Forelimb muscle (tissue), 1 donor: ENCODE results near the gene UNC50. TPM values are rescaled to one million over a fixed set of nuclear protein-coding genes. Genes with fewer than 3 reads are reported as not detected.

Source experiments
- DNase-seq: peaks from one replicate; pipeline ENCODE4 v3.0.0-alpha.2; 2013; ENCODE audit warnings: low read depth
- polyA plus RNA-seq: library from polyadenylated mRNA; unstranded; fragments of 120-200 nt; gene quantifications from one replicate; pipeline ENCODE4 v1.2.1, GENCODE V29; 2013; ENCODE audit not compliant: insufficient read length

The UNC50 gene
- polyA plus RNA-seq, 1 donor, result 27.1 TPM

DNA sequence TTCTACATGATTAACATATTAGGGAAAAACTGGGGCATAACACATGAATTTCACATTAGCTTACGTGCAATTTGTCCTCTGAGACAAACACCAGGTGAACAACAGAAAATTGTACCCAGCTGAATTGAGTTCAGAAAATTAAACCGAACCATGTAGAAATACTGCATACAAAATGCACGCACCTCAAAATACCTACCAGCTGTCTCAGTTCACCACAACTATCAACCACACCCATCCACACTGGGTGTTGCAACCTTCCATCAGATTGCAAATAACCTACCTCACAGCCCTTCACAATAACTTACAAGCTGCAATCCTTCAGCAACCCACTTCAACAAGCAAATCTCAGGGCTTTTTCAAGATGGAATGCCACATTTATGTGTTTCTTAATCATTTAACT, 55.9 kb downstream of the UNC50 start:
- DNase-seq, result no peak

DNA sequence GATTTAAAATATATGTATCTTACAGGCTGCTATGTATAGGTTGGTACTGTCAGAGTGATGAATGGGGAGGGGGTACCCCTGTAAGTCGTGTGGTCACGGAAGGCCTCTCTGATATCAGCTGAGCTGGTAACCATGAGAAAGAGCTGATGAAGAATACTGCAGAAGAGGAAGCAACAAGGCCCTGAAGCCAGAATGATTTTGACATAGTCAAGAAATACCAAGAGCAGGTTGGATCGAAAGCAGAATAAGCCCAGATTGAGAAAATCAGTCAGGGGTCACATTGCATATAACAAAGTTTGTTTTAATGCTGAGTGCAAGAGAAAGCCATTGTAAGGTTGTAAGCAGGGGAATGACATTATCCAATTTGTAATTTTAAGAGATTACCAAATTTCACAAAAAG, 57.3 kb downstream of the UNC50 start:
- no peak for DNase-seq

Other genes starting within 250 kb of the UNC50 start
- gene INPP4A, start 163.7 kb upstream of the UNC50 start, polyA plus RNA-seq, result 11.1 TPM
- 42.7 TPM for gene COA5, start 77 bp upstream of the UNC50 start, polyA plus RNA-seq
- 3.8 TPM for gene MGAT4A, start 122.5 kb downstream of the UNC50 start, polyA plus RNA-seq